ENCODE results near the gene NKX2-1. TPM values are rescaled to one million over a fixed set of nuclear protein-coding genes. Genes with fewer than 3 reads are reported as not detected.

Gene NKX2-1
- total and polyA plus RNA-seq, 2 of the 13 experiments (the other 11 are each of a cell fraction or from before 2014, with no cell fraction given), result not detected

GRCh38 chr14:36506732-36507614 is 13.1 kb downstream of the NKX2-1 start:
- Histone ChIP-seq H3K27ac (ENCODE audit: extremely low read length, insufficient read depth, low read length) (no peak overlapping the region), H4K20me1 (ENCODE audit: insufficient read depth, low read length) (peaks cover 4% of the 10 kb centered on the region; the same call in 1 of the 2 replicates), H3K9ac (ENCODE audit: insufficient read depth, low read depth, low read length) (no peak overlapping the region), H2AFZ (ENCODE audit: low read length) (no peak overlapping the region), H3K4me3 (replicated peaks in 1 of 3; ENCODE audit: insufficient read depth in 1 of 3, low read depth in 2 of 3, low read length in 3 of 3) (no peak overlapping the region), H3K4me1 (ENCODE audit: insufficient read depth, low read length) (no peaks in the 10 kb centered on the region), H3K4me2 (ENCODE audit: low read depth, low read length) (no peak overlapping the region), H3K27me3 (ENCODE audit: control insufficient read depth in 1 of 2, insufficient read depth in 2 of 2, low read length in 2 of 2) (peaks cover 27 to 87% of the 10 kb centered on the region in 2 experiments), H3K9me3 (ENCODE audit: low read length) (no peaks in the 10 kb centered on the region), H3K79me2 (ENCODE audit: insufficient read depth, low read length) (no peaks in the 10 kb centered on the region), H3K36me3 (replicated peaks in 1 of 2; ENCODE audit: control insufficient read depth in 1 of 2, insufficient read depth in 2 of 2, low read length in 2 of 2) (no peaks in the 10 kb centered on the region)
- POLR2A ChIA-PET, result no interaction called here
- DNase-seq (ENCODE audit: low spot score), result no peak
- no peak for TF ChIP-seq SIX4 (CRISPR knock-in tag; IDR thresholded peaks at IDR 0.05)
- TF ChIP-seq ZNF513 (CRISPR knock-in tag; conservative IDR thresholded peaks at IDR 0.05), result no peak
- no peak for TF ChIP-seq SRSF1 (optimal IDR thresholded peaks at IDR 0.05; ENCODE audit: low read depth, low read length)
- no peak for TF ChIP-seq ZNF20 (CRISPR knock-in tag; IDR thresholded peaks at IDR 0.05)
- no peak for TF ChIP-seq MLX (CRISPR knock-in tag; IDR thresholded peaks at IDR 0.05)
- TF ChIP-seq BHLHE40 (IDR thresholded peaks at IDR 0.05; ENCODE audit: low read length), result no peak
- no peak for TF ChIP-seq RFX5 (IDR thresholded peaks at IDR 0.05; ENCODE audit: low read depth, low read length)
- TF ChIP-seq ZSCAN22 (CRISPR knock-in tag; IDR thresholded peaks at IDR 0.05), result no peak
- CTCF ChIA-PET (ENCODE audit: low intra/inter-chr PET ratio, low total read pairs), result no interaction called here
- ATAC-seq, result no peak
- no peak for FAIRE-seq
- intact Hi-C loops (cut with micrococcal nuclease; ENCODE audit: unreplicated experiment) (no loop called here), in situ Hi-C loops (cut with HindIII; ENCODE audit: extremely low pct_ligation_motif_present, low pct_unique_long_range_greater_than_20kb) (no loop called here)
- WGBS (ENCODE audit: low lambda C conversion rate), result 32% methylated on average over 10 of the region's 10 CpGs
- no TSS peak for BruUV-seq (replicated peaks)

All from HepG2 (cell line).